Astrocyte of the spinal cord (primary cell): Measurements from ENCODE around the gene KRTAP8-1.

Experiments
- DNase-seq: peaks from one replicate; pipeline ENCODE4 v3.0.0; 2011; ENCODE audit warnings: low read depth, low spot score
- H3K4me3 ChIP-seq: 2 replicates; pipeline ENCODE4 v1.5.1; 2011; ENCODE audit warnings: low read depth, mild to moderate bottlenecking, low read length, moderate library complexity
- in situ Hi-C: cut with HindIII; loops from 2 replicates; pipeline ENCODE4 v1.10.0; 2017; ENCODE audit warnings: low sequenced_read_pairs
- TF ChIP-seq, protein P1 (sequence below): IDR thresholded peaks from 2 replicates; pipeline ENCODE4 v1.5.1; 2012; ENCODE audit warnings: low read depth, mild to moderate bottlenecking, low read length, inconsistent platforms

Gene KRTAP8-1

GRCh38 chr21:30829659-30830058 lies 16.6 kb upstream of the KRTAP8-1 start, which contains the start of gene KRTAP7-1:
KRTAP7-1 (minus strand) TSS chr21:30829759; CDS start chr21:30829698, 61 bp downstream.
- no peak within 1 kb of the TSS for H3K4me3 ChIP-seq
- in situ Hi-C loops: no loop called here
- TF ChIP-seq, protein P1, sequence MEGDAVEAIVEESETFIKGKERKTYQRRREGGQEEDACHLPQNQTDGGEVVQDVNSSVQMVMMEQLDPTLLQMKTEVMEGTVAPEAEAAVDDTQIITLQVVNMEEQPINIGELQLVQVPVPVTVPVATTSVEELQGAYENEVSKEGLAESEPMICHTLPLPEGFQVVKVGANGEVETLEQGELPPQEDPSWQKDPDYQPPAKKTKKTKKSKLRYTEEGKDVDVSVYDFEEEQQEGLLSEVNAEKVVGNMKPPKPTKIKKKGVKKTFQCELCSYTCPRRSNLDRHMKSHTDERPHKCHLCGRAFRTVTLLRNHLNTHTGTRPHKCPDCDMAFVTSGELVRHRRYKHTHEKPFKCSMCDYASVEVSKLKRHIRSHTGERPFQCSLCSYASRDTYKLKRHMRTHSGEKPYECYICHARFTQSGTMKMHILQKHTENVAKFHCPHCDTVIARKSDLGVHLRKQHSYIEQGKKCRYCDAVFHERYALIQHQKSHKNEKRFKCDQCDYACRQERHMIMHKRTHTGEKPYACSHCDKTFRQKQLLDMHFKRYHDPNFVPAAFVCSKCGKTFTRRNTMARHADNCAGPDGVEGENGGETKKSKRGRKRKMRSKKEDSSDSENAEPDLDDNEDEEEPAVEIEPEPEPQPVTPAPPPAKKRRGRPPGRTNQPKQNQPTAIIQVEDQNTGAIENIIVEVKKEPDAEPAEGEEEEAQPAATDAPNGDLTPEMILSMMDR: no peak
- no peak for DNase-seq

DNA sequence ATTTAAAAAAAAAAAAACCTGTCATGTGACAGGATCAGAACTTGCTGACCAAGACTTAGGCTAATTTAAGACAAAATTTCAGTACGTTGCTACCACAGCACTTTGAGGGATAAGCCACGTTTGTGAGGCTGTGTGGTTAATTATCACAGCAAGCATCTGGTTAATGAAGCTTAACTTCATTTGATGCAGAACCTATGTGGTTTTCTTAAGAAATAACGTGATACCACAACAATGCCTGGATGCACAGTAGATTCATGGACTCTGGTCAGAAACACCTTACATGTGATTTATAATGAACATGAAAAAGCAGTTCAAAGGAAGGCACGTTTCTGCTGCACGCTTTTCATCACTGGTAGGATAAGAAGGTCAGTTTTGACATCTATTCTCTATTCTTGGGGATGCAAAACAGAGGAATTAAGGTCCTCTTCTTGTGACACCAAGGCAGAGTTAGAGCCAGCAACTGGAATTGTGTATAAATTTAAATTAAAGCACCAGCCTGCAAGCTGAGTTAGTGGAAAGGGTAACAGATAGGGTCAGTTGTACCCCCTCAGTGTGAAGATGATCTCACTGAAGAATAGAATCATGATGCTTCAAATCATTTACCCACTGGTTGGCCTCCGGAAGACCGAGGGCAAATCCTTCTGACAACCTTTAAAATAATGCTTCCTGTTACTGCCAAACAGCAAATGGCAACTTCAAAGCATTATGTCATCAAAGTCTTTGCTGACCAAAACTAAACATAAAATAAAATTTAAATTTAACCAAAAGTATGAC lies 6.0 kb upstream of the KRTAP8-1 start:
- TF ChIP-seq, protein P1: no peak
- H3K4me3 ChIP-seq: no peak overlapping the region
- no peak for DNase-seq
- in situ Hi-C loops: no loop called here

DNA sequence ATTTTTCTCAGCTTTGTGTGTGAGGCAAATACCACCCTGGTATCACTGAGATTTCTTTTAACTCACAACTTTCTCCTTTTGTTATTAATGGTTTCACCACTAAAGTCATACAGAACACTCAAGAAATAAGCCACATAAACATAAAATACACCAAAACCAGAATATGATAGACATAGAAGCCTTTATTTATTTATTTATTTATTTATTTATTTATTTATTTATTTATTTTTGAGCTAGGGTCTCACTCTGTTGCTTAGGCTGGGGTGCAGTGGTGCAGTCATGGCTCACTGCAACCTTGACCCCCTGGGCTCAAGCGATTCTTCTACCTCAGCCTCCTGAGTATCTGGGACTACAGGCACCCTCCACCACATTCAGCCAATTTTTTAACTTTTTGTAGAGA lies 12.5 kb downstream of the KRTAP8-1 start:
- TF ChIP-seq, protein P1: no peak
- H3K4me3 ChIP-seq: no peak overlapping the region
- no peak for DNase-seq
- in situ Hi-C loops: no loop called here

GRCh38 chr21:30793581-30794314 lies 19.3 kb downstream of the KRTAP8-1 start:
- in situ Hi-C loops: no loop called here
- no peak for DNase-seq
- no peak overlapping the region for H3K4me3 ChIP-seq
- TF ChIP-seq, protein P1: no peak

- H3K4me3 ChIP-seq: no peak overlapping the region
- in situ Hi-C loops: no loop called here
- DNase-seq: no peak
- TF ChIP-seq, protein P1: no peak
Measured at GRCh38 chr21:30779249-30779648, 33.8 kb downstream of the KRTAP8-1 start.

DNA sequence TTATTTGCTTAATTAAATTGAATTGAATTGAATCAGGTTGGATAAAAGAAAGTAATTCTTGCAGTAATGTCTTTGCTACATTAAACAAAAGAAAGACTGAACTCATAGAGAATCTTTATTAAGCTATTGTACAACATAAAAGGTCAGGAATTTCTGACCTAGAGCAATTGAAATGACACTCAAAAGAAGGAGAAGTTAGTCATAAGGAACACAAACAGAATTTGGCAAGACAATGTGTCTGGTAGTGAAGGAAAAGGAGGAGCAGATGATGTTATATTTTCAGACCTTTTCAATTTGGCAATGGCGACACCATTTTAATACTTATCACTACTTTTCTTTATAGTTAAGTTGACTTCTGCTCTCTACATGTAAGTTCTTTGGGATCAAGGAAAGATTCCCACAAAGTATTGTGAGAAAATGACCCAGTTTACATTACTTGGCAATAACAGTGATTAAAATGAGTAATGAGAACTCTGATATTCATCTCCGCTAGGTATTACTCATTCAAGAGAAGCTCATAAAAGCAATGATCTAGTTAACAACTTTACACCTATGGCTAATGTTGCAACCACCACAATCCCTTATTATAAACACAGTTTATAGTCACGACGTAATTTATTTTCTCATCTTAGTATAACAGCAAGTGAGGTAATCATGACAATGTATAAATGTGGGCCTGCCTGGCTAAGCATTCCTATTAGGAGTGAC lies 43.2 kb downstream of the KRTAP8-1 start:
- in situ Hi-C loops: no loop called here

More for the DNA sequence above, 43.2 kb downstream of the KRTAP8-1 start:
- TF ChIP-seq, protein P1: no peak
- no peak for DNase-seq
- H3K4me3 ChIP-seq: no peak overlapping the region
